Large intestine (tissue), 3 donors: ENCODE results near the gene PSENEN. TPM values are rescaled to one million over a fixed set of nuclear protein-coding genes. Genes with fewer than 3 reads are reported as not detected.

Experiments
- DNase-seq, 2 donors: peaks; one replicate each; pipeline versions ENCODE4 v3.0.0 to v3.0.0-alpha.2; 2013
- H3K27ac ChIP-seq: one replicate; pipeline ENCODE4 v1.5.1; 2013; ENCODE audit warnings: low read length
- H3K27me3 ChIP-seq: 2 replicates; pipeline ENCODE4 v1.6.1; 2013; ENCODE audit warnings: low read length; ENCODE audit not compliant: control insufficient read depth, insufficient read depth
- H3K36me3 ChIP-seq: 2 replicates; pipeline ENCODE4 v1.6.1; 2013; ENCODE audit warnings: low read length; ENCODE audit not compliant: control insufficient read depth, insufficient read depth
- H3K4me1 ChIP-seq: one replicate; pipeline ENCODE4 v1.6.1; 2013; ENCODE audit warnings: low read length; ENCODE audit not compliant: control insufficient read depth, insufficient read depth
- H3K4me3 ChIP-seq: one replicate; pipeline ENCODE4 v1.5.1; 2013; ENCODE audit warnings: low read length
- H3K9me3 ChIP-seq: one replicate; pipeline ENCODE4 v1.6.1; 2013; ENCODE audit warnings: mild to moderate bottlenecking, low read depth, low read length, moderate library complexity; ENCODE audit not compliant: control insufficient read depth
- WGBS: methylation state at CpG from one replicate; pipeline ENCODE4 v1.1.5; 2013; ENCODE audit warnings: low lambda C conversion rate; ENCODE audit not compliant: insufficient coverage; 5-methylcytosine and 5-hydroxymethylcytosine counted together
- polyA plus RNA-seq: library from polyadenylated mRNA; unstranded; fragments of 120-200 nt; gene quantifications from one replicate; pipeline ENCODE4 v1.2.1, GENCODE V29; 2013

Gene PSENEN
- polyA plus RNA-seq, 1 donor: 63.3 TPM

DNA sequence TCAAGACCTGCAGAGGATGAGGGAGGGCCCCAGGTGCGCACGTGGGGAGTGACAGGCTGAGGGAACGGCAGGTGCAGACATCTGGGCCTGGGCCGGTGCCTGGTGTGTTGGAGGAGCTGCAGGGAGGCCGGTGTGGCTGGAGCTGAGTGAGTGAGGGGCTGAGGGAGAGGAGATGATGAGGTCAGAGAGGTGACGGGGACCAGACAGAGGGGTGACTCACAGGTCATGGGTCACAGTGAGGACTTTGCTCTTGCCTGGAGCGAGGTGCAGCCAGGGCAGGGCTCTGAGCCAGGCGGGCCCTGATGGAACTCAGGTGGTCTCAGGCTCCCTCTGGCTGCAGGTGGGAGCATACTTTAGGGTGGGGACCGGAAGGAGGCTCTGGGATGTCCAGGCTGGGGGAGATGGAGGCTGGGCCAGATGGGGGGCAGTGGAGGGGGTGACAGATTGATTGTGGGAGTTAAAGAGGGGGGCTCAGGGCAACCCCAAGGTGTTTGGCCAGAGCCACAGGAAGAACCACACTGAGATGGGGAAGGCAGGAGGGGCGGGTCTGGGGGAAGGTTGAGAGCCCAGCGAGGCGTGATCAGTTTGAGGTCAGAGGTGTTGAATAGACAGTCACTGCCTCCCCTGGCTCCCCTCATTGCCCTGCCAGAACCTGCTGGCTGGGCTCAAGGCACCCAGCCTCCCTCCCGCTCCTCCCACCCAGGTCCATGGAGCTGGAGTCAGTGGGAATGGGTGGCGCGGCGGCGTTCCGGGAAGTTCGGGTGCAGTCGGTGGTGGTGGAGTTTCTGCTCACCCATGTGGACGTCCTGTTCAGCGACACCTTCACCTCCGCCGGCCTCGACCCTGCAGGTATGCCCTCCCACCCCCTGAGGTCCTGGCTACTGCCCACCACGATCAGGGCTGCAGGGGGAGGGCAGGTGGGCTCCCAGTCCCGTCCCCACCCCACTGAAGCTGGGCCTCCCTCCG lies 38.3 kb downstream of the PSENEN start:
- H3K27me3 ChIP-seq: no peaks in the 10 kb centered on the region
- no peak overlapping the region for H3K27ac ChIP-seq
- H3K4me3 ChIP-seq: no peak overlapping the region
- H3K4me1 ChIP-seq: peaks cover 17% of the 10 kb centered on the region
- no peaks in the 10 kb centered on the region for H3K9me3 ChIP-seq
- H3K36me3 ChIP-seq: peaks cover 16% of the 10 kb centered on the region
- no CpG with 5 or more reads among the region's 28 CpGs for WGBS
- no peak for DNase-seq

GRCh38 chr19:35784503-35785338 lies 39.3 kb downstream of the PSENEN start:
- no peak for DNase-seq
- Histone ChIP-seq H3K9me3 (no peaks in the 10 kb centered on the region), H3K27me3 (no peaks in the 10 kb centered on the region), H3K27ac (no peak overlapping the region), H3K4me1 (peaks cover 17% of the 10 kb centered on the region), H3K36me3 (peaks cover 13% of the 10 kb centered on the region), H3K4me3 (no peak overlapping the region)
- WGBS: no CpG with 5 or more reads among the region's 45 CpGs

DNA sequence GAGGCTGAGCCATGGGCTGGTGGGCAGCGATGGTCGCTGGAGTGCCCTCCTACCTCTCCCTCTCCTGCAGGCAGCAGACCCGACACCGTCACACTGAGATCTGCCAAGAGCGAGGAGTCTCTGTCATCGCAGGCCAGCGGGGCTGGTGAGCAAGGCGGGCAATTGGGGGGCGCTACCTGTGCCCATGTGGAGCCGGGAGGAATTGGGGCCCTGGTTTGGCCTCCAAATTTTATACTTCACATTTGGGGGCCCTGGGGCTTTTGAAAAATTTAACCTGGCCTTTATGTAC lies 39.8 kb downstream of the PSENEN start:
- Histone ChIP-seq H3K27ac (no peak overlapping the region), H3K9me3 (no peaks in the 10 kb centered on the region), H3K36me3 (peaks cover 9% of the 10 kb centered on the region), H3K27me3 (no peaks in the 10 kb centered on the region), H3K4me1 (peaks cover 17% of the 10 kb centered on the region), H3K4me3 (no peak overlapping the region)
- DNase-seq: no peak
- no CpG with 5 or more reads among the region's 10 CpGs for WGBS

DNA sequence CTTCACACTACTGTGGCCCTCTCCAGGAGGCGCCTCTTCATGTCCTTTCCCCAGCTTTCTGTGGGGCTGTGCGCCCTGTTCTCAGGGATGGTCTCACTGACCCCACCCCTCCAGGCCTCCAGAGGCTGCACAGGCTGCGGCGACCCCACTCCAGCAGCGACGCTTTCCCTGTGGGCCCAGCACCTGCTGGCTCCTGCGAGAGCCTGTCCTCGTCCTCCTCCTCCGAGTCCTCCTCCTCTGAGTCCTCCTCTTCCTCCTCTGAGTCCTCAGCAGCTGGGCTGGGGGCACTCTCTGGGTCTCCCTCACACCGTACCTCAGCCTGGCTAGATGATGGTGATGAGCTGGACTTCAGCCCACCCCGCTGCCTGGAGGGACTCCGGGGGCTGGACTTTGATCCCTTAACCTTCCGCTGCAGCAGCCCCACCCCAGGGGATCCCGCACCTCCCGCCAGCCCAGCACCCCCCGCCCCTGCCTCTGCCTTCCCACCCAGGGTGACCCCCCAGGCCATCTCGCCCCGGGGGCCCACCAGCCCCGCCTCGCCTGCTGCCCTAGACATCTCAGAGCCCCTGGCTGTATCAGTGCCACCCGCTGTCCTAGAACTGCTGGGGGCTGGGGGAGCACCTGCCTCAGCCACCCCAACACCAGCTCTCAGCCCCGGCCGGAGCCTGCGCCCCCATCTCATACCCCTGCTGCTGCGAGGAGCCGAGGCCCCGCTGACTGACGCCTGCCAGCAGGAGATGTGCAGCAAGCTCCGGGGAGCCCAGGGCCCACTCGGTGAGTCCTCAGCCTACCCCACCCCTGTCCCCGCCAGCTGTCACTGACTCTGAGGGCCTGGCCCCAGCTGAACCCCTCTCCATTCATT lies 41.1 kb downstream of the PSENEN start:
- Histone ChIP-seq H3K27ac (no peak overlapping the region), H3K4me3 (no peak overlapping the region)
- DNase-seq: peak; percentile 25 to 73

DNA sequence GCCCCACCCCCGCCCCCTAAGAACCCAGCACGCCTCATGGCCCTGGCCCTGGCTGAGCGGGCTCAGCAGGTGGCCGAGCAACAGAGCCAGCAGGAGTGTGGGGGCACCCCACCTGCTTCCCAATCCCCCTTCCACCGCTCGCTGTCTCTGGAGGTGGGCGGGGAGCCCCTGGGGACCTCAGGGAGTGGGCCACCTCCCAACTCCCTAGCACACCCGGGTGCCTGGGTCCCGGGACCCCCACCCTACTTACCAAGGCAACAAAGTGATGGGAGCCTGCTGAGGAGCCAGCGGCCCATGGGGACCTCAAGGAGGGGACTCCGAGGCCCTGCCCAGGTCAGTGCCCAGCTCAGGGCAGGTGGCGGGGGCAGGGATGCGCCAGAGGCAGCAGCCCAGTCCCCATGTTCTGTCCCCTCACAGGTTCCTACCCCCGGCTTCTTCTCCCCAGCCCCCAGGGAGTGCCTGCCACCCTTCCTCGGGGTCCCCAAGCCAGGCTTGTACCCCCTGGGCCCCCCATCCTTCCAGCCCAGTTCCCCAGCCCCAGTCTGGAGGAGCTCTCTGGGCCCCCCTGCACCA lies 41.9 kb downstream of the PSENEN start:
- no peaks in the 10 kb centered on the region for H3K9me3 ChIP-seq
- peaks cover 4% of the 10 kb centered on the region for H3K36me3 ChIP-seq
- no peak for DNase-seq
- no peaks in the 10 kb centered on the region for H3K27me3 ChIP-seq
- WGBS: no CpG with 5 or more reads among the region's 15 CpGs
- peaks cover 17% of the 10 kb centered on the region for H3K4me1 ChIP-seq
- no peak overlapping the region for H3K27ac ChIP-seq
- H3K4me3 ChIP-seq: no peak overlapping the region

More for the DNA sequence above, 41.1 kb downstream of the PSENEN start:
- H3K9me3 ChIP-seq: no peaks in the 10 kb centered on the region
- no CpG with 5 or more reads among the region's 31 CpGs for WGBS
- peaks cover 6% of the 10 kb centered on the region for H3K36me3 ChIP-seq
- peaks cover 17% of the 10 kb centered on the region for H3K4me1 ChIP-seq
- no peaks in the 10 kb centered on the region for H3K27me3 ChIP-seq

GRCh38 chr19:35788205-35788960 lies 42.9 kb downstream of the PSENEN start:
- no CpG with 5 or more reads among the region's 12 CpGs for WGBS
- no peak overlapping the region for H3K27ac ChIP-seq
- H3K27me3 ChIP-seq: no peaks in the 10 kb centered on the region
- no peak for DNase-seq
- no peak overlapping the region for H3K4me3 ChIP-seq
- peaks cover 16% of the 10 kb centered on the region for H3K4me1 ChIP-seq
- no peaks in the 10 kb centered on the region for H3K36me3 ChIP-seq
- no peaks in the 10 kb centered on the region for H3K9me3 ChIP-seq

GRCh38 chr19:35789195-35789977 lies 43.9 kb downstream of the PSENEN start:
- Histone ChIP-seq H3K36me3 (no peaks in the 10 kb centered on the region), H3K27me3 (no peaks in the 10 kb centered on the region), H3K4me3 (no peak overlapping the region), H3K4me1 (peaks cover 13% of the 10 kb centered on the region), H3K27ac (no peak overlapping the region), H3K9me3 (no peaks in the 10 kb centered on the region)
- WGBS: no CpG with 5 or more reads among the region's 11 CpGs
- no peak for DNase-seq

GRCh38 chr19:35789978-35790944 lies 44.8 kb downstream of the PSENEN start:
- Histone ChIP-seq H3K36me3 (no peaks in the 10 kb centered on the region), H3K27me3 (no peaks in the 10 kb centered on the region), H3K4me1 (peaks cover 10% of the 10 kb centered on the region), H3K9me3 (no peaks in the 10 kb centered on the region), H3K27ac (no peak overlapping the region), H3K4me3 (no peak overlapping the region)
- no peak for DNase-seq
- no CpG with 5 or more reads among the region's 19 CpGs for WGBS
